Measurements from ENCODE around the gene L3MBTL1. TPM values are rescaled to one million over a fixed set of nuclear protein-coding genes. Genes with fewer than 3 reads are reported as not detected.

Gene L3MBTL1
- total and polyA plus RNA-seq, 2 donors (not counting 1 experiment from before 2014, with no cell fraction given): 1.5 to 10.7 TPM

DNA sequence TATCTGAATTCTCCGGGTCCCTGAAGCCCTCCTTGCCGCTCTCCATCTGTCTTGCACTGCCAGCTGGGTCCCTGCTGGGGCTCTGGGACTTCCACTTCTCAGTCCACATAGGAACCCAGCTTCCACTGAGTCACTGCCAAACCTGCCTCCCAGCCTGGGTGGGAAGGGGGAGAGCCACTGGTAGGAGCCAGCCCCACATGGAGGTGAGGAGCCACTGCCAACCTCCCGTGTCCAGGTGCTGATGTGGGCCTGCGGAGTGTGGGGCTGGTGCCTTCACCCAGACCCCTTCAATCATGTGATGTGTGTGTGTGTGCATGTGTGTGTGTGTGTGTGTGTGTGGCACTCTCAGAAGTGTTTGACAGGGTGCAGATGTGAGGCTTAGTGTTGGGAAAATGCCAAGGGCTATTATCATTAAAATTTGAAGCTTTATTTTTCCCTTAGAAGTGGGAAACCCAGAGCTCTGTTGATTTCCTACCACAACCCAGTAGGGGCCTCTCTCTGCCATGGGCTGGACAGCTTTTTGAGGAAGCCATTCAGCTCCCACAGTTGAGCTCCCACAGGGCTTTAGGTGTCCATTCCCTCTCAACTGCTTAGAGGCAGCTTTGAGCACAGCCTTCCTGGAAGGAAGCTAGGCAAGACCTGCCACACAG, 42.0 kb downstream of the L3MBTL1 start:
- Histone ChIP-seq H2AFZ (ENCODE audit: low read length) (no peak overlapping the region), H3K79me2 (ENCODE audit: control insufficient read depth, insufficient read depth, low read length) (no peaks in the 10 kb centered on the region), H3K27me3 (ENCODE audit: control insufficient read depth, insufficient read depth, low read length) (no peaks in the 10 kb centered on the region), H3K36me3 (ENCODE audit: control insufficient read depth, insufficient read depth, low read length) (no peaks in the 10 kb centered on the region), H3K27ac (ENCODE audit: insufficient read depth, low read length) (no peak overlapping the region), H3K4me2 (ENCODE audit: extremely low read depth, insufficient read depth, low read length) (no peak overlapping the region), H3K4me1 (ENCODE audit: control insufficient read depth, extremely low read depth, insufficient read depth, low read length) (no peaks in the 10 kb centered on the region), H3K9me3 (ENCODE audit: control insufficient read depth, insufficient read depth, low read depth, low read length) (no peaks in the 10 kb centered on the region), H4K20me1 (ENCODE audit: control insufficient read depth, extremely low read depth, insufficient read depth, low read length) (no peaks in the 10 kb centered on the region), H3K9ac (ENCODE audit: insufficient read depth, low read length) (no peak overlapping the region), H3K4me3 (replicated peaks in 1 of 4; ENCODE audit: control extremely low read depth in 1 of 4, insufficient read depth in 1 of 4, low read depth in 3 of 4, low read length in 4 of 4) (no peak overlapping the region)
- no peak for DNase-seq (ENCODE audit: low read depth in 2 of 2)
- TF ChIP-seq CTCF (conservative IDR thresholded peaks at IDR 0.05 in 1 of 2, IDR thresholded peaks at IDR 0.05 in 1 of 2; ENCODE audit: low read depth in 1 of 2, low read length in 2 of 2): no peak

DNA sequence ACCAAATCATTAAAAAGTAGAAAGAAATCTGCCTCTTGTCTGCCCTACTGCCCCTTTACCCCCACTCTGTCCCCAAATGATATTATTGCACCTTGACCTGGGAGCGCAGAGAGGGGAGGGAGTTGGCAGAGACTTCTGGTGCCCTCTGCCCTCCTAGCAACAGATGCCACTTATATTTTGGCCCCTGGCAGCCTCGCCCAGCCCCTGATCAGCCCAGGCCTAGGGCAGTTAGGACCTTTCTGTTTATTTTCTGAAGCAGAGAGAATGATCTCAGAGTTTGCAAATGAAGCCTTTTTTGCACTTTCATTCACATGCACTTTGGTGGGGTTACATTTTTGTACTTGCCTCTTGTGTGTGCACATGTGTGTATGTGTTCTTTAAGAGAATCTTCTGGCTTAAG, 43.0 kb downstream of the L3MBTL1 start:
- no peak overlapping the region for H3K9ac ChIP-seq (ENCODE audit: insufficient read depth, low read length)
- no peak overlapping the region for H3K4me3 ChIP-seq (replicated peaks in 1 of 4; ENCODE audit: control extremely low read depth in 1 of 4, insufficient read depth in 1 of 4, low read depth in 3 of 4, low read length in 4 of 4)
- H3K36me3 ChIP-seq (ENCODE audit: control insufficient read depth, insufficient read depth, low read length): no peaks in the 10 kb centered on the region
- H3K4me2 ChIP-seq (ENCODE audit: extremely low read depth, insufficient read depth, low read length): no peak overlapping the region
- no peak overlapping the region for H3K27ac ChIP-seq (ENCODE audit: insufficient read depth, low read length)
- no peak for TF ChIP-seq CTCF (conservative IDR thresholded peaks at IDR 0.05 in 1 of 2, IDR thresholded peaks at IDR 0.05 in 1 of 2; ENCODE audit: low read depth in 1 of 2, low read length in 2 of 2)
- TF ChIP-seq EZH2 (IDR thresholded peaks at IDR 0.05; ENCODE audit: low read length, missing control alignments): no peak
- no peak overlapping the region for H2AFZ ChIP-seq (ENCODE audit: low read length)
- no peaks in the 10 kb centered on the region for H3K4me1 ChIP-seq (ENCODE audit: control insufficient read depth, extremely low read depth, insufficient read depth, low read length)
- no peak for DNase-seq (ENCODE audit: low read depth in 2 of 2)
- no peaks in the 10 kb centered on the region for H3K27me3 ChIP-seq (ENCODE audit: control insufficient read depth, insufficient read depth, low read length)
- no peaks in the 10 kb centered on the region for H3K79me2 ChIP-seq (ENCODE audit: control insufficient read depth, insufficient read depth, low read length)
- no peaks in the 10 kb centered on the region for H3K9me3 ChIP-seq (ENCODE audit: control insufficient read depth, insufficient read depth, low read depth, low read length)
- H4K20me1 ChIP-seq (ENCODE audit: control insufficient read depth, extremely low read depth, insufficient read depth, low read length): no peaks in the 10 kb centered on the region

- no peak overlapping the region for H2AFZ ChIP-seq (ENCODE audit: low read length)
- no peak overlapping the region for H3K9ac ChIP-seq (ENCODE audit: insufficient read depth, low read length)
- no peak overlapping the region for H3K4me2 ChIP-seq (ENCODE audit: extremely low read depth, insufficient read depth, low read length)
- no peaks in the 10 kb centered on the region for H3K4me1 ChIP-seq (ENCODE audit: control insufficient read depth, extremely low read depth, insufficient read depth, low read length)
- no peaks in the 10 kb centered on the region for H3K9me3 ChIP-seq (ENCODE audit: control insufficient read depth, insufficient read depth, low read depth, low read length)
- H3K36me3 ChIP-seq (ENCODE audit: control insufficient read depth, insufficient read depth, low read length): no peaks in the 10 kb centered on the region
- H3K27me3 ChIP-seq (ENCODE audit: control insufficient read depth, insufficient read depth, low read length): no peaks in the 10 kb centered on the region
- no peaks in the 10 kb centered on the region for H3K79me2 ChIP-seq (ENCODE audit: control insufficient read depth, insufficient read depth, low read length)
- no peaks in the 10 kb centered on the region for H4K20me1 ChIP-seq (ENCODE audit: control insufficient read depth, extremely low read depth, insufficient read depth, low read length)
- no peak overlapping the region for H3K27ac ChIP-seq (ENCODE audit: insufficient read depth, low read length)
- peak in 1 of 2 donors; percentile 24 for DNase-seq (ENCODE audit: low read depth in 2 of 2)
- H3K4me3 ChIP-seq (replicated peaks in 1 of 4; ENCODE audit: control extremely low read depth in 1 of 4, insufficient read depth in 1 of 4, low read depth in 3 of 4, low read length in 4 of 4): no peak overlapping the region
- TF ChIP-seq CTCF (conservative IDR thresholded peaks at IDR 0.05 in 1 of 2, IDR thresholded peaks at IDR 0.05 in 1 of 2; ENCODE audit: low read depth in 1 of 2, low read length in 2 of 2) (no peak), EZH2 (IDR thresholded peaks at IDR 0.05; ENCODE audit: low read length, missing control alignments) (no peak)
Observed at GRCh38 chr20:43554369-43554768, 46.9 kb downstream of the L3MBTL1 start.

Data from fibroblast of lung (primary cell).